ENCODE measurements around the gene HMGCL.

The HMGCL gene

DNA sequence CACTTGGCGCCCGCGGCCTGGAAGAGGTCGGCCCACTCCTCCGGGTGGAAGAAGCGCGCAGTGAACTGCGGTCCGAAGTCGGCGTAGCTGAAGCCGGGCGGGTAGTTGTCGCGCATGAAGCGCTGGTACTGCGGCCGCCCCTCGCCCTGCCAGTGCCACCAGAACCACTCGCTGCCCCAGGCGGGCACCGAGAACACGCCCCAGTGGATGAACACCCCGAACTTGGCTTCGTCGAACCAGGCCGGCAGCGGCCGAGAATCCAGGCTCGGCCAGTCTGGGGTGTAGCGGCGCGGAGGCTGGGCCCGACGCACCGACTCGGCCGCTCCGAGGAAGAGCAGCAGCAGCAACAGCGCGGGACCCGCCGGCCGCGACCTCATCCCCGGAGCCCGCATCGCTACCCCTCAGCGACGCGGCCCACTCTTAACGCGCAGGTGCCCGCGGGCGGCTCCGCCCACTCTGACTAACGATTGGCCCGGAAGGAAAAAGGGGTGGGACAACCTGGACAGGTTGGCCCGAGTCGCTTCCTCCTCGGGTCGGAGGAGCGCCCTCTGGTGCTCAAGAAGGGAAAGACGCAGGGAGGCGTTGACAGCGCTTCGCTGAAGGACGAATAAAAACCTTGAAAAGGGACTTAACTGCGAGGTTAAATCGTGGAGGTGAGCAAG is 42.8 kb upstream of the HMGCL start, which contains the start of gene FUCA1 (continued):
- TF ChIP-seq ZNF16 (tag by site-specific recombination; IDR thresholded peaks at IDR 0.05; ENCODE audit: low read depth) (no peak), MYNN (tag by site-specific recombination; IDR thresholded peaks at IDR 0.05; ENCODE audit: borderline replicate concordance) (0 out of 2 replicates have a peak, but pooled peaks have one; percentile 60), ZNF48 (tag by site-specific recombination; IDR thresholded peaks at IDR 0.05) (no peak), ZNF530 (tag by site-specific recombination; IDR thresholded peaks at IDR 0.05; ENCODE audit: low read depth) (peak; percentile 68; the same call in 1 of the 2 replicates), BCL11B (tag by site-specific recombination; IDR thresholded peaks at IDR 0.05; ENCODE audit: low read depth) (no peak), MEIS1 (CRISPR knock-in tag; IDR thresholded peaks at IDR 0.05; ENCODE audit: borderline replicate concordance) (no peak), RBAK (tag by site-specific recombination; IDR thresholded peaks at IDR 0.05) (no peak), ZNF629 (tag by site-specific recombination; IDR thresholded peaks at IDR 0.05) (peak; percentile 58; the same call in 1 of the 2 replicates), ZNF544 (tag by site-specific recombination; IDR thresholded peaks at IDR 0.05) (no peak), WT1 (tag by site-specific recombination; IDR thresholded peaks at IDR 0.05) (no peak), ZNF621 (tag by site-specific recombination; IDR thresholded peaks at IDR 0.05) (no peak), ZNF561 (tag by site-specific recombination; IDR thresholded peaks at IDR 0.05; ENCODE audit: borderline replicate concordance) (no peak), ZNF501 (tag by site-specific recombination; IDR thresholded peaks at IDR 0.05) (peak; percentile 95), GLI4 (tag by site-specific recombination; IDR thresholded peaks at IDR 0.05) (no peak), ZNF302 (tag by site-specific recombination; IDR thresholded peaks at IDR 0.05; ENCODE audit: low read depth) (no peak), ZNF473 (tag by site-specific recombination; IDR thresholded peaks at IDR 0.05) (no peak), ZNF558 (tag by site-specific recombination; IDR thresholded peaks at IDR 0.05) (no peak), ZNF596 (tag by site-specific recombination; IDR thresholded peaks at IDR 0.05) (no peak), ZNF670 (tag by site-specific recombination; IDR thresholded peaks at IDR 0.05; ENCODE audit: low read depth) (no peak), ZNF521 (tag by site-specific recombination; IDR thresholded peaks at IDR 0.05) (no peak), ZBTB21 (tag by site-specific recombination; IDR thresholded peaks at IDR 0.05) (no peak), ZNF121 (tag by site-specific recombination; IDR thresholded peaks at IDR 0.05) (no peak), ZNF843 (tag by site-specific recombination; IDR thresholded peaks at IDR 0.05) (0 out of 2 replicates have a peak, but pooled peaks have one; percentile 36), ZNF571 (tag by site-specific recombination; IDR thresholded peaks at IDR 0.05) (no peak), ZNF510 (tag by site-specific recombination; IDR thresholded peaks at IDR 0.05; ENCODE audit: insufficient replicate concordance) (no peak), KLF16 (tag by site-specific recombination; IDR thresholded peaks at IDR 0.05) (peak; percentile 80), HOXD13 (CRISPR knock-in tag; IDR thresholded peaks at IDR 0.05; ENCODE audit: borderline replicate concordance) (no peak), PRDM1 (tag by site-specific recombination; IDR thresholded peaks at IDR 0.05) (no peak), ZNF610 (tag by site-specific recombination; IDR thresholded peaks at IDR 0.05; ENCODE audit: borderline replicate concordance) (peak; percentile 57; the same call in 1 of the 2 replicates), FEZF1 (tag by site-specific recombination; IDR thresholded peaks at IDR 0.05) (0 out of 2 replicates have a peak, but pooled peaks have one; percentile 6), MZF1 (tag by site-specific recombination; IDR thresholded peaks at IDR 0.05; ENCODE audit: borderline replicate concordance) (no peak), ZNF350 (tag by site-specific recombination; IDR thresholded peaks at IDR 0.05) (no peak), EGR2 (tag by site-specific recombination; IDR thresholded peaks at IDR 0.05; ENCODE audit: low read depth) (peak; percentile 39; the same call in 1 of the 2 replicates), ZNF211 (tag by site-specific recombination; IDR thresholded peaks at IDR 0.05; ENCODE audit: low read depth) (no peak)
- TF ChIP-seq, protein P1, sequence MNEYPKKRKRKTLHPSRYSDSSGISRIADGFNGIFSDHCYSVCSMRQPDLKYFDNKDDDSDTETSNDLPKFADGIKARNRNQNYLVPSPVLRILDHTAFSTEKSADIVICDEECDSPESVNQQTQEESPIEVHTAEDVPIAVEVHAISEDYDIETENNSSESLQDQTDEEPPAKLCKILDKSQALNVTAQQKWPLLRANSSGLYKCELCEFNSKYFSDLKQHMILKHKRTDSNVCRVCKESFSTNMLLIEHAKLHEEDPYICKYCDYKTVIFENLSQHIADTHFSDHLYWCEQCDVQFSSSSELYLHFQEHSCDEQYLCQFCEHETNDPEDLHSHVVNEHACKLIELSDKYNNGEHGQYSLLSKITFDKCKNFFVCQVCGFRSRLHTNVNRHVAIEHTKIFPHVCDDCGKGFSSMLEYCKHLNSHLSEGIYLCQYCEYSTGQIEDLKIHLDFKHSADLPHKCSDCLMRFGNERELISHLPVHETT (tag by site-specific recombination; IDR thresholded peaks at IDR 0.05), result no peak
- TF ChIP-seq, protein P2, sequence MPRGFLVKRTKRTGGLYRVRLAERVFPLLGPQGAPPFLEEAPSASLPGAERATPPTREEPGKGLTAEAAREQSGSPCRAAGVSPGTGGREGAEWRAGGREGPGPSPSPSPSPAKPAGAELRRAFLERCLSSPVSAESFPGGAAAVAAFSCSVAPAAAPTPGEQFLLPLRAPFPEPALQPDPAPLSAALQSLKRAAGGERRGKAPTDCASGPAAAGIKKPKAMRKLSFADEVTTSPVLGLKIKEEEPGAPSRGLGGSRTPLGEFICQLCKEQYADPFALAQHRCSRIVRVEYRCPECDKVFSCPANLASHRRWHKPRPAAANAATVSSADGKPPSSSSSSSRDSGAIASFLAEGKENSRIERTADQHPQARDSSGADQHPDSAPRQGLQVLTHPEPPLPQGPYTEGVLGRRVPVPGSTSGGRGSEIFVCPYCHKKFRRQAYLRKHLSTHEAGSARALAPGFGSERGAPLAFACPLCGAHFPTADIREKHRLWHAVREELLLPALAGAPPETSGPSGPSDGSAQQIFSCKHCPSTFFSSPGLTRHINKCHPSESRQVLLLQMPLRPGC (tag by site-specific recombination; IDR thresholded peaks at IDR 0.05), result no peak
- TF ChIP-seq, protein P3, sequence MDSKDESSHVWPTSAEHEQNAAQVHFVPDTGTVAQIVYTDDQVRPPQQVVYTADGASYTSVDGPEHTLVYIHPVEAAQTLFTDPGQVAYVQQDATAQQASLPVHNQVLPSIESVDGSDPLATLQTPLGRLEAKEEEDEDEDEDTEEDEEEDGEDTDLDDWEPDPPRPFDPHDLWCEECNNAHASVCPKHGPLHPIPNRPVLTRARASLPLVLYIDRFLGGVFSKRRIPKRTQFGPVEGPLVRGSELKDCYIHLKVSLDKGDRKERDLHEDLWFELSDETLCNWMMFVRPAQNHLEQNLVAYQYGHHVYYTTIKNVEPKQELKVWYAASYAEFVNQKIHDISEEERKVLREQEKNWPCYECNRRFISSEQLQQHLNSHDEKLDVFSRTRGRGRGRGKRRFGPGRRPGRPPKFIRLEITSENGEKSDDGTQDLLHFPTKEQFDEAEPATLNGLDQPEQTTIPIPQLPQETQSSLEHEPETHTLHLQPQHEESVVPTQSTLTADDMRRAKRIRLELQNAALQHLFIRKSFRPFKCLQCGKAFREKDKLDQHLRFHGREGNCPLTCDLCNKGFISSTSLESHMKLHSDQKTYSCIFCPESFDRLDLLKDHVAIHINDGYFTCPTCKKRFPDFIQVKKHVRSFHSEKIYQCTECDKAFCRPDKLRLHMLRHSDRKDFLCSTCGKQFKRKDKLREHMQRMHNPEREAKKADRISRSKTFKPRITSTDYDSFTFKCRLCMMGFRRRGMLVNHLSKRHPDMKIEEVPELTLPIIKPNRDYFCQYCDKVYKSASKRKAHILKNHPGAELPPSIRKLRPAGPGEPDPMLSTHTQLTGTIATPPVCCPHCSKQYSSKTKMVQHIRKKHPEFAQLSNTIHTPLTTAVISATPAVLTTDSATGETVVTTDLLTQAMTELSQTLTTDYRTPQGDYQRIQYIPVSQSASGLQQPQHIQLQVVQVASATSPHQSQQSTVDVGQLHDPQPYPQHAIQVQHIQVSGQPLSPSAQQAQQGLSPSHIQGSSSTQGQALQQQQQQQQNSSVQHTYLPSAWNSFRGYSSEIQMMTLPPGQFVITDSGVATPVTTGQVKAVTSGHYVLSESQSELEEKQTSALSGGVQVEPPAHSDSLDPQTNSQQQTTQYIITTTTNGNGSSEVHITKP (tag by site-specific recombination; IDR thresholded peaks at IDR 0.05), result peak; percentile 54

All from HEK293 (cell line).